Epidermal melanocyte (primary cell): ENCODE measurements around the gene LRRN2.
"Not testable (repeated sequence)": the region's sequence is repeated elsewhere in the genome, so short reads cannot be mapped to it uniquely, and the experiment has no call there.

Experiments used
- DNase-seq: peaks from one replicate; pipeline ENCODE4 v3.0.0; 2011; ENCODE audit warnings: low spot score; ENCODE audit not compliant: insufficient read length

LRRN2 gene

GRCh38 chr1:204692841-204693356, 7.4 kb upstream of the LRRN2 start:
- DNase-seq: no peak

GRCh38 chr1:204692325-204692840, 6.8 kb upstream of the LRRN2 start:
- no peak for DNase-seq

- not testable (repeated sequence) for DNase-seq
Observed at GRCh38 chr1:204691328-204691730, 5.8 kb upstream of the LRRN2 start.

- DNase-seq: no peak
Observed at GRCh38 chr1:204688776-204689175, 3.2 kb upstream of the LRRN2 start.

GRCh38 chr1:204688007-204688406, 2.5 kb upstream of the LRRN2 start:
- DNase-seq: no peak

- DNase-seq: no peak
Observed at GRCh38 chr1:204684571-204685235, 835 bp downstream of the LRRN2 start.

GRCh38 chr1:204684206-204684570, 1.4 kb downstream of the LRRN2 start:
- no peak for DNase-seq

- DNase-seq: no peak
Observed at GRCh38 chr1:204683284-204684205, 2.0 kb downstream of the LRRN2 start.

GRCh38 chr1:204680461-204680860, 5.1 kb downstream of the LRRN2 start:
- no peak for DNase-seq

- DNase-seq: no peak
Observed at GRCh38 chr1:204680051-204680450, 5.5 kb downstream of the LRRN2 start.

- DNase-seq: no peak
Observed at GRCh38 chr1:204678721-204679475, 6.6 kb downstream of the LRRN2 start.

- DNase-seq: no peak
Observed at GRCh38 chr1:204677864-204678263, 7.7 kb downstream of the LRRN2 start.

- no peak for DNase-seq
Observed at GRCh38 chr1:204676043-204676442, 9.5 kb downstream of the LRRN2 start.

GRCh38 chr1:204673909-204674649, 11.5 kb downstream of the LRRN2 start:
- DNase-seq: no peak

GRCh38 chr1:204673209-204673608, 12.3 kb downstream of the LRRN2 start:
- DNase-seq: no peak

GRCh38 chr1:204672482-204673121, 12.9 kb downstream of the LRRN2 start:
- DNase-seq: no peak

- no peak for DNase-seq
Observed at GRCh38 chr1:204672069-204672468, 13.5 kb downstream of the LRRN2 start.

- DNase-seq: no peak
Observed at GRCh38 chr1:204670152-204670927, 15.2 kb downstream of the LRRN2 start.

GRCh38 chr1:204669579-204669978, 16.0 kb downstream of the LRRN2 start:
- no peak for DNase-seq

GRCh38 chr1:204664384-204664651, 21.2 kb downstream of the LRRN2 start:
- no peak for DNase-seq
